HG03064 (cell line): ENCODE data around the gene HMGB4.

ENCODE experiments used
- ATAC-seq: cut with Tn5 transposase; IDR thresholded peaks from one replicate; pipeline ENCODE4 v1.9.1; 2021; ENCODE audit warnings: low read depth; ENCODE audit not compliant: unreplicated experiment

Gene HMGB4, protein sequence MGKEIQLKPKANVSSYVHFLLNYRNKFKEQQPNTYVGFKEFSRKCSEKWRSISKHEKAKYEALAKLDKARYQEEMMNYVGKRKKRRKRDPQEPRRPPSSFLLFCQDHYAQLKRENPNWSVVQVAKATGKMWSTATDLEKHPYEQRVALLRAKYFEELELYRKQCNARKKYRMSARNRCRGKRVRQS

DNA sequence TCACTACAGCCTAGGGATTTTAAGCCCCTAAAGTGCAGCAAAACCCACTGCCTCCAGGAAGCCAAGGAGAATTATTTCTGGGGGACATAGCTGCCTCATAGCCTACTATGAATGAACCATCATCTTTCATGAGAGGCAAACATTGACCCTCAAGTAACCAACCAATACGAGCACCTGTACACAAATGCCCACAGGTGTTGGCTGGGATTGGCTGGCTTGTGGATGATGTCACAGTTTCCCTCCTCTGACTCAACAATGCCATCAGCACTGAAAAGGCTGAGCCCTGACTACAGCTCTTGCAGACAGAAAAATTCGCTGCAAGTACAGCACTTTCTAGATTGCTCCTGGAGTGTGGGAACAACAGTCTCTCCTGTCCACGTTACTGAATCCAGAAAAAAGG lies at the start of gene HMGB4:
TSS of gene HMGB4 (plus strand) at position 301 of the 400 bp plus-strand sequence. CDS start 113 bp downstream, outside the sequence.
- no peak for ATAC-seq

DNA sequence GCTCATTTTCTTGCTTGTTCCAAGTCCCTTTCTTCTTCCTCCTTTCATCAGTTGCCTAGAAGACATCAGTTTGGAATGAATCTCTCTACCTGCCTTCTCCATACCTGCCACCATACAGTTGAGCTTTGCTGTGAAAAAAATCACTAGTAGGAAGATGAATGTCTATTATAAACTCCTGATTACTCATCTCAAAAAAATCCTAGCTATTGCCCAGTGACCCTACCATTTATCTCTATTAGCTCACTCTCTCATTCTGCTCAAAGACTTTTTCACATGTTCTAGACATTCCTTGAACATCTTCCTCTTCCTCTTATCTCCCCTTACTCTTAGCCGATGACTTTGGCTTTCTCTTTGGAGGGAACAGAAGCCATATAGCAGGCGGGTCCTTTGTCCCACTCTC lies 49.7 kb upstream of the HMGB4 start:
- no peak for ATAC-seq

DNA sequence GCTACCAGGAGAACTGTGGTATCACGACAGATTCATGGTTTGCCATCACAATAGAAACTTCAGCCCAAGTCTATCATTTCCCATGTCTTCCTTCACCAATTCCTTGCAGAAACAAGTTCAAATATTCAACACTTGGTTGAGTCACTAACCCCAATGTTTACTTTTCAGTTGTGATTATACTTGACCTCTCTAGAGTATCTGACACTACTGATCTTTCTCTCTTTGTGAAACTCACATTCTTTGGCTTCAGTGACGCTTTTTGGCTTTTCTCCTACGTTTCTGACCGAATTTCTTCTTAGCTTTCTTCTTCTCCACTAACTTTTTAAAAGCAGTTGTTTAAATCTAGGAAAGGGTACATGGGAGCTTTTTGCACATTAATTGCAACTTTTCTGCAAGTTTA lies 48.8 kb upstream of the HMGB4 start:
- no peak for ATAC-seq

DNA sequence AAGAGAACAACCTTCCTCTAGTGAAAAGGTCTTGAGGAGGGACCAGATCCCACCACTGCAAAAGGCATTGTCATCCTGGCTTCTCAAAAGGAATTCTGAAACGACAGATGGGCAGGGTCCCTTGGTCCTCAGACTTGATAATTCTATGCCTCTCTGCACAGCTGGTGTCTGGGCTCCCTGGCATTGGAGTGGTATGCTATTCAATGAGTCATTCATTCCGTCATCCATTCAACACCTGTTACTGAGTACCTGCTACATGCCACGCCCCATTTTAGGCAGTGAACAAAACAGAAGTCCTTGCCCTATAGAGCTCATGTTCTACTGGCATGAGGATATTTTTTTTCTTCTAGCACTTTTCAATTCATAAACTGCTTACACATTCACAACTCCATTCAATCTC lies 45.8 kb upstream of the HMGB4 start:
- ATAC-seq = no peak

DNA sequence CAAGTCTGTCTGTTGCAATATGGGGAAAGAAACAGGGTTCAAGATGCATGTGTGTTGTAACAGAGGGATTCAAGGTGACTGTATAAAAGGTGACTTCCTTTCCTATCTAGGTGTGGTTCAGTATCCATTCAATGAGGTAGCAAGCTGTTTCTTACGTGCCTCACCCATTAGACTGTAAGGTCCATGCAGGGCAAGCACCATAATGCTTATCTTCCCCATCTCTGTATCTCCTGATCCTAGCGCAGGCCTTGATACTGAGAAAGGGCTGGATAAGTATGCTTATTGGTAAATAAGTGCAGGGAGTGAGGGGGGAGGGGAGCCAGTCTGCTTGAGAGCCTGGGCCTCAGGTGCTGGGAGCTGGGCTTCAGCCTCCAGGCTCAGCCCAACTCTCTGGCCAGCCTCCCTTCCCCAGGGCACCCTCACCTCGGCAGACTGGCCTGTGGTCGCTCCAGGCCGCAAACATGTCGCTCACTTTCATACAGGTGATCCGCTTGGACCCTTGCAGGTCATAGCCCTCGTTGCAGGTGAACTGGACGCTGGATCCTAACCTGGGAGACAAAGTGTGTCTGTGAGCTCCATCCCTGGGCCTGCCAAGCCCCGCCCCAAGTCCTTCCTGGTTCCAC lies 44.5 kb upstream of the HMGB4 start:
- no peak for ATAC-seq

DNA sequence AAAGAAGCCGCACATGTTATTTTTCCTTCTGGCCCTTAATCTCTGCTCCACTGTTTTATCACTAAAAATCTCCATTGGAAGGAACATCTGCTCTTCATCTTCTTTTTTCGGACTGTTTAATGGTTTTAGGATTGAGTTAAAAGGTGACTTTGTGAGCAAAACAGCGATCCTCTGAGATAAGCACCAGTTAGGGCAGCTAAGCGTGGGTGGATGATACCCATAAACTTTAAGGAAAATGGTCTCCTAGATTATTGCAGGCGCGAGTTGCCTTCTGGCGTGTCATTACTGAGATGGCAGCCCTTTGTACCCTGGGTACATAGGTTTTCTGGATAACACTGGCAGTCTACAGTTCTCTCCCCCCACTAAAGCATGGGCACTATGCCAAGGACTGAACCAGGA lies 44.0 kb upstream of the HMGB4 start:
- ATAC-seq = no peak

DNA sequence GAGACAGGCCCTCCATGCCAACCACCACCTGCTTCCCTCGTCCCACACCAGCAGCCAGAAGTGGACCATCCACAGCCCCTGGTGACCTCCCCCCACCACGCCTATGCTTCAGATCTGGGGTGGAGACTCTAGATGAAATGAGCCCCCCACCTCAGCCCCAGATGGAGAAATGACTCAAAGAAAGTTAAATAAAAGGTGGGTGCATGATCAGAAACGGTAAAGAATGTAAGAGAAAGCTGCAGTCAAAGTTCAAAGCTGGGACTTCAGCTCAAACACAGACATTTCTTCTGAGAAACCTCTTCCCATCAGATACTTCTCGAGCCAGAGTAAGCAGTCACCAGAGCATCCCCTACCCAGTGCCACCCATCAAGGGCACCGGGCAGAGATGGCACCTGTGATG lies 43.1 kb upstream of the HMGB4 start:
- ATAC-seq = no peak

DNA sequence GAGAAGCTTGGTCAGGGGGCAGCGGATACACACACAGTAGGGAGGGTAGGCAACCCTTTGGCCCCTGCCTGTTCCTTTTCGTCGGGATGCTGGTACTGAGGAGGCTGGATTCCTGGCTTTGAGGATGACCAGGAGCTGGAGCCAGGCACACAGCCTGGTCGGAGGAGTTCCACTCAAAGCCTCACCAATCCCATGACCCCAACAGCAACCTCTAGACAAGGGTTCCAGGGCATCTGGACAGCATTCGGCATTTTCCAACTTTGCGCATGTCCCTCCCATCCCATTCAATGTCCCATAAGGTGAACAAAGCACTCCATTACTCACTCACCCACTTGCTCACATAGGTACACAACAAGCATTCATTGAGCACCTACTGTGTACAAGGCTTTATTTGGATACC lies 42.6 kb upstream of the HMGB4 start:
- no peak for ATAC-seq

DNA sequence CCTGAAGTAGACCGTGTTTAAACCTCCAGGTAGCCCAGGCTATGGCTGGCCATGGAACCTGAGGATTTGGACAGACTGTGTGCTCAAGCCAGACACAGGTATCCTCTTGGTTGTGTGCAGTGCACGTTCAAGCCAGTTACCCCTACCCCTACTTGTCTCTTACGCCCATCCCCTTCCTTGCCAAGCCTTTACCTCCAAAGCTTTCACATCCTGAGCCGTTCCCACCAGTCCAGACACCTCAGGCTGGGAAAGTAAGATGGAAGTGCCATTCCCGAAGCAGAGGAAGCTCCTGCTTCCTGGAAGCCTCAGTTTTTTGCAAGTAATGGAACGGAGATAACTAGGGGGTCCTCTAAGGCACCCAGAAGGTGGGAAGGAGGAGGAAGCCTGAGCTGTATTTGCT lies 41.5 kb upstream of the HMGB4 start:
- ATAC-seq = no peak

DNA sequence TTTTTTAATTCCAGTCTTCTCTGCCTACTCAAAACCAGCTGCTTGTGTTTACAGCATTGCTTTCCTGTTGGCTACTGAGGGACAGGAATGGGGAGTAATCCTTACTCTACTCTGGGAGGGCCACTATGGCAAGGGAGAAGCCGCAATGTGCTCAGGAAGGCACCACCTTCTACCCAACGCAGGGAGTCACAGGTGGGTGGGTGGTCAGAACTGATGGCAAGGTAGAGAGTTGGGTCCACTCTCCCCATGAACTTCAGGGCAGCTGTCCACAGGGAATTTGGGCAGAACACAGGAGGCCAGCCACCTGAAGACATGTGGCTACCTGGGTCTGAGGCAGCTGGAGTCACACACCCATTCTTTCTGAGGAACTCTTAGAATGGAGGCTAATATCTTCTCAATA lies 40.5 kb upstream of the HMGB4 start:
- no peak for ATAC-seq

DNA sequence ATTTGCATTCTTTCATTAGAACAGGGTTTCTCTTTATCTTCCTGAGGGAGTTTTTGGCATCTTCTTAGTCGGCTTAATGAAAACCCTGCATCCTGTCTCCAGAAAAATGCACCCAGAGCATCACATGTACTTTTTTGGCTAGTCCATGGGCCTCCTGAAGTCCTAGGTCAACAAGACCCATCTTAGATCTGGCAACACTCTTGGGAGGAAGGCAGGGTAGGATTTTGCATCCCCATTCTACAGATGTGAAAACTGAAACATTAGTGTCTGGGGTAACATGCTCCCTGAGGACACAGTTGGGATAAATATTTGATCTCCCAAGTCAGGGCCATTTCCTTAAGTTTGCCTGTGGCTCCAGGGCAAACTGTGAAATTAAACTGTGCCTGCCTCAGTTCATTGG lies 40.0 kb upstream of the HMGB4 start:
- no peak for ATAC-seq

DNA sequence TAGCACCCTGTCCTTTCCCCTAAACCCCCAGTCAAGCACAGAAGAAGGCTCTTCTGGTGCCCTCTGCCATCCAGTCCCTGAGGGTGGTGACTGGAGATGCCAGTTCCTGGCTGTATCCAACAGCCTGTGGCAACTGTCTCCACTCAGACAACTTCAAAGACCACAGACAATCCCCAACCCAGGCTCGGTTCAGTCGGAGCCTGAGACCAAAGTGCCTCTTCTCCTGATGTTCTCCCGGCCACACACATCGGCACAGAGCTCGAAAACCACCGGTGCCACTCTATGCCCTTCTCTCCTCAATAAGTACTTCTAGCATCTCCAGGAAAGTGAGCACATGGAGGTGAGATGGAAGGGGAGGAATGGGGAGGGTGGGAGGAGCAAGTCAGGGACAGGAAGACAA lies 39.6 kb upstream of the HMGB4 start:
- ATAC-seq = no peak

DNA sequence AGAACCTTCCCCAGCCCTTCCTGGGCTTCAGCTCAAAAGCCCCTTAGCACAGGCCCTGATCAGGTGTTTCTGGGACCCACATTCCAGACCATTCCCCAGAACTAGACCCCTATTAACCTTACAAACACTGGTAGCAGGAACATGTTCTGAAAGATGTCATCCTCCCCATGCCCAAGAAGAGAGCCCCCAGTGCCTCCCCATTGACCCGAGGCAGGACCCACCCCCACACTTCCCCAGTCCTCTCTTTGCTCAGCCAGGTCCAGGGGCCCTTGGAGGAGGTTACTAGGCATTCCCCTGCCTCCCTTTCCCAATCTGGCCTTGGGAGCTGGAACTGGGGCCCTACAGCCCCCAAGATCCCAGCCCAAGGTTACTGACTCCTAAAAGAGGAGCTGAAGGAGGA lies 38.9 kb upstream of the HMGB4 start:
- no peak for ATAC-seq

DNA sequence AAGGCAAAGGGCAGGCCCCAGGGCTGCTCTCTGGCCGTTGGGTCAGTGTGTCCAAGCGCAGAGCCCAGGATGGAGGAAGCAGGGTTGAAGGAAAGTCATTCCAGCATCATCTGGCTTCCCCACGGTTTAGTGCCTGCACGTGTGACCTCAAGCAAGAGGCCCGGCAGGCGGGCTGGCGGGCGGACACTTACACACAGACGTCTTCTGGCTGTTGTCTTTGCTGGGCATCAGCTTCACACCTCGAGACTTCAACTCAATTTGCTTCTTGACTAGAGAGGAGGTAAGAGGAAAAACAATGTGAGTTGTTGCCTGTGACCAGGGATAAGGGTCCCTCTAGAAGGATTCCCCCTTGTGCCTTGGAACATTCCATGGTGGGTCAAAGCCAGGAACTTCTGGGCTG lies 38.4 kb upstream of the HMGB4 start:
- ATAC-seq = no peak

DNA sequence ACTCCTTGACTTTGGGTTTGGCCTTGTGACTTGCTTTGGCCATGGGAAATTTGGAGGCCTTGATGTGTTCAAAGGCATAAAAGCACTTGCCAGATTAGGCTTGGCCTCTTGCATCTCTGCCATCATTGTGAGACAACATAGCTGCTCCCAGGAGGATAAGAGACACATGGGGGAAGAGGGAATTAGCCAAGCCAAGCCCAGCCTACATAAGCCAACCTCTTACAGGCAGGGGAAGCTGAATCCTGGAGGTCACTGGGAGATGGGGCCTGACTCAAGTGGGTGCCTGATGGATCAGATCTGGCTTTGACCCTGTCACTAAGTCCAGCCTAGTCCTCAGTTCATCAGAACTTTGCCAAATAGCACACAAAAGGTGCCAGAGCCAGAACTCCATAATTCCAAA lies 37.6 kb upstream of the HMGB4 start:
- no peak for ATAC-seq

DNA sequence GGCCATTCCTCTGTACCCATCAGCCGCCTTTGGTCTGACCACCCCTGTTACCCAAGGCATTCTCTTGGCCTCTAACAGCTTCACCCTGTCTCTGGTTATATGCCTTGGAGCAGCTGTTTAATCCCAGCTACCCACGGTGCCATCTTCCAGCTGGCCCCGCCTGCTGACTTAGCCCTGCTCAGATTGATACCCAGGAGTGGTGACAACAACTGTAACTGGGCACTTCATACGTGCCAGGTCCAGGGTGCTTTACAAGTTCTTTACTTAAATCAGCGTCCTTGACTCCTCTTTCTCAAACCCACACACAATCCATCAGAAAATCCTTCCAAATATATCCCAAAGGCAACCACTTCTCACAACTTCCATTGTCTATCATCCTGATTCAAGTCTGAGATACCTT lies 37.2 kb upstream of the HMGB4 start:
- ATAC-seq = no peak

DNA sequence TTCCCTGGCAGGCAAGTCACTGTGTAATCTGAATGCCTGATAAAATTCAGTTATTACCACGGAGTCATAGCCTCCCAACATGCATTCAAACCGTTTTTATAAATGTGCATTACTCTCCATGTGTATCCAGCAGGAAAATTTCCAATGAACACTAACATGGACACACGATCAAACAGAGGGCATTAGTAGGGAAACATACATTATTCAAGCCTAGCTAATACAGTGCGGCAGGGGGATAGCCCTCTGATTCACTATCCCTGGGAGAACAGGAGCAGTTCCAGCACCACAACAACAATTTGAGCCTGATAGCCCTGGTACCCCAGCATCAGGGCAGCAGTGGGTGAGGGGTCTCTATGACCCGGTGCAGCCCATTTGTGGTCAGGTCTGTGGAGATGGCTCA lies 35.8 kb upstream of the HMGB4 start:
- no peak for ATAC-seq

DNA sequence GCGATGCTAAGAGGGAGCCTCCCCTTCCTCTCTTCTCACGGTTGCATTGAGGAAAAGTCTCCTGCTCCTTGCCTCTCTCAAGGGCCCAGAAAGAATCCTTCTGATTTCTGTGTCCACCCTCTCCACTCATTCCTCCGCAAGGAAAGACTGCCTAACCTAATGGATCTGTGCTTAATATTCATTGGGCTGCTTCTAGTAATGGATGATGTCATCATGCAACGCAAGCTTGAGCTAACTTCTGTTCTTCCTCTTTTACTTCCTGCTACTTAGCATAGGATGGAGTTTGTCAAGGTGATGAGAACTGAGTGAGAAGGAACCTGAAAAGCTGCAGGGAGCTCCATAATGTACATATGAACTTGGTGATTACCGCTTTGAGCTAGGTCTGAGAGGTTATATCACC lies 35.2 kb upstream of the HMGB4 start:
- ATAC-seq = no peak

DNA sequence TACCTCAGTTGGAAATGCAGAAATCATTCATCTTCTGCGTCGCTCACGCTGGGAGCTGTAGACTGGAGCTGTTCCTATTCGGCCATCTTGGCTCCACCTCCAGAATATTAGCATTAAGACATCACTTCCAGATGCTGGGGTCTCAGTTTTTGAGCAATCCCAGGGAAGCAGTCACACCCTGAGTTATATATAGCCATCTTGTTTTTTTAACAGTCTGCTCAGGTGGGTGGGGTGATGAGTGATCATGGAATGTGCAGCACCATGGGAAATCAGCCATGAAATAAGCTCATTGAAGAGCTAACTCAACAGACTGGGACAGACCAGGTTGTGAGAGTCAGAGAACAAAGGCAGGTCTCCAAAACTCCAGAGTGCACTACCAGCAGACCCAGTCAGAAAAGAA lies 27.0 kb upstream of the HMGB4 start:
- ATAC-seq = no peak

DNA sequence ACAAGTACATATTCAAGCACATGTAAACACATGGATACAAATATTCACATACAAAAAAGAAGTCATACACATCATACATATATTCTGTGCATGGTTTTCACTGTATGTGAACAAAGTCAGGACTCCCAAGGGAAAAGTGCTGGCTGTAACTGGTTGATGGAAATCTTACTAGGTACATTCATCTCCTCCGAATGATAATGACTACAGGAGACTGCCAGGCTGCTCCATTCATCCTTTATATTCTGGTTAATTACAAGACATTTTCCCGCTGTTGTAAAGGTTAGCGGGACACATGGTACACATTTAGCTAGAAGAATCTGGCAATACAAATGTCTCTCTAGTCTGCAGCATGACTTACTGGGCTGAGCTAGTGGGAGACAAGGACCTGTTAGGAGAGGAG lies 26.2 kb upstream of the HMGB4 start:
- ATAC-seq = no peak

DNA sequence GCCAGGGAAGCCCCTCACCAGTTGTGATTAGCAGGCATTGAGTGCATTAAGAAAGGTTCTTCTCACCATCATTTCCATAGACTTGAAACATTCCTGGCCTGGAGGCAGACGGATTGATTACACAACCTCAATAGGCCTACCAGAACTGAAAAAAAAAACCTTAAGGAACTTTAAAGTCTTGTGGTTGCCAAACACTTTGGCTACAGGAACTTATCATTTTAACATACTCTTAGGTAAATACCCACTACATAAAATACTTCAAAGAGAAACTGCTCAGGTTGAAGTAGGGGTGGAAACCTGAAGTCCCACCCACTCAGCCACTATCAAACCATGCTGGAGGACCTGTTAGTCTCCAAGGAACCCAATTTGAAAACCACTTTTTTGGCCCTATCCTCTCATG lies 22.4 kb upstream of the HMGB4 start:
- no peak for ATAC-seq

DNA sequence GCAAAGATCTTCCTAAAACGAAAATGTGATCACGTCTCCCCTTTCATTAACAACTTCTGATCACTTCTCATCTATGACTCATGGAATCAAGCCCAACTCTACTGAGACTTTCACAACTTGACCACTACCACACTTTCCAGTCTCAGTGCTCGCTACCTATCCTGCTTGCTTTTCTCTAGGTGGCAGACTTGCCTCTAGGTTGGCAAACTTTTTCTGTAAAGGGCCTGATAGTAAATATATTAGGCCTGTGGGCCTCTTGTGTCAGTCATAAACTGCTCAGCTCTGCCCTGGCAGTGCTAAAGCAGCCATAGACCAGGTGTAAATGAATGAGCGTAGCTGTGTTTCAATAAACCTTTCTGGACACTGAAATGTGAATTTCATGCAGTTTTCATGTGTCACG lies 21.5 kb upstream of the HMGB4 start:
- no peak for ATAC-seq

DNA sequence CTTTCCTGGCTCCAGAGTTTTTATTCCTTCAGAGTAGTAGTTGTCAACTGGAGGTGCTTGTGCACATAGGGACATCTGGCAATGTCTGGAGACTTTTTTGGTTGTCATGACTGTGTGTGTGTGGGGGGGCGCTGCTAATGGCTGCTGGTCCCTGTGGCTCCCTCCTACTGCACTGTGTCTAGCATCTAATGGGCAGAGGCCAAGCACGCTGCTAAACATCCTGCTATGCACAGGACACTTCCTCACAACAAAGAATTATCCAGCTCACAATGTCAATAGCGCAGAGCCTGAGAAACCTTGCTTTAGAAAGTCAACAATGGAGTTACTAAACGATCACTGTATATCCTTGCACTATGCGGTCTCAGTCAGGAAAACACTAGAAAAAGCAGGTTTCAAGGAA lies 19.7 kb upstream of the HMGB4 start:
- ATAC-seq = no peak
